ENCODE measurements around the gene ATP9A. TPM values are rescaled to one million over a fixed set of nuclear protein-coding genes. Genes with fewer than 3 reads are reported as not detected.

The ATP9A gene
- polyA plus RNA-seq, 3 donors: 0.04 TPM; not detected in 2

DNA sequence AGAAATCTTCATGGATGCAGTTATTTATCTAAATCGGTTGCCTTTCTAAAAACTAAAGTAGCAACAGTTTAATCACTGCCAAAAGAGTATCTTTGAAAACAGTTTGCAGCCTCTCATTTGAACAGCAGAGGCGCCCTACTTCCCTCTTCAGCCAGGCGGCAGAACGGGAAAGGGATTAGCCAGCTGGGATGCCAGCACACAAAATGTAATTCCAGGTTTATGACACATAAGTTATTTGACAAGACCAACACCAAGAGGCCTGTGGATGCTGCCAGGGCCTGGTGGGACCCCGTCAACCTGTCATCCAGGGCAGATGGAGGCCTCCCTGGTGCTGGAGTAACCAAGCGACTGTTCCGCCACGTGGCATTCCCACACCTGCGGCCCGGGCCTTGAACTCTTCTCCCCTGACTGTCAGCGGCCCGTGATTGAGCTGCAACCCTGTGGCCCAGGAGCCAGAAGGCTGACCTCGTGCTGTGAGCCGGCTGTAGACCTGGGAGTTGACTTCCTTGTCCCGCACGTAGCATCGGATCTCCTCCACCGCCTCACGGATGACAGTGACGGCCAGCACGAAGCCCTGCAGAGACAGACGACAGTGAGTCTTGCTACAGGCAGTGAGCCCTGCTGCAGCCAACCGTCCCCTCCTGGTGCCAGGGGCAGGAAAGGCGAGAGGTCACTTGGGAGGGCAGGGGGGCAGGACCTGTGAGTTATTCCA is 55.5 kb downstream of the ATP9A start:
- Histone ChIP-seq H3K36me3 (replicated peaks in 1 of 2; ENCODE audit: control insufficient read depth in 1 of 2, insufficient read depth in 2 of 2, low read length in 2 of 2) (no peaks in the 10 kb centered on the region), H3K27me3 (ENCODE audit: control insufficient read depth in 2 of 2, insufficient read depth in 2 of 2, low read length in 2 of 2) (no peaks in the 10 kb centered on the region), H3K4me1 (ENCODE audit: control insufficient read depth in 1 of 2, insufficient read depth in 2 of 2, low read length in 2 of 2) (no peaks in the 10 kb centered on the region), H3K9ac (ENCODE audit: insufficient read depth, low read length, poor library complexity, severe bottlenecking) (no peak overlapping the region), H4K20me1 (ENCODE audit: insufficient read depth, low read length) (no peaks in the 10 kb centered on the region), H3K4me2 (replicated peaks; ENCODE audit: extremely low read depth, low read length, poor library complexity, severe bottlenecking) (no peak overlapping the region), H2AFZ (ENCODE audit: insufficient read depth, low read depth, low read length, poor library complexity, severe bottlenecking) (no peak overlapping the region), H3K4me3 (replicated peaks in 1 of 3; ENCODE audit: low read depth in 2 of 3, low read length in 3 of 3) (no peak overlapping the region), H3K79me2 (ENCODE audit: insufficient read depth, low read length) (no peaks in the 10 kb centered on the region), H3K27ac (ENCODE audit: low read depth in 1 of 2, low read length in 2 of 2) (no peak overlapping the region), H3K9me3 (replicated peaks in 1 of 2; ENCODE audit: control insufficient read depth in 1 of 2, insufficient read depth in 1 of 2, low read length in 2 of 2) (no peaks in the 10 kb centered on the region)
- H3K4me3 Mint-ChIP-seq: no peak overlapping the region
- intact Hi-C loops (cut with micrococcal nuclease): no loop called here
- H3K27me3 Mint-ChIP-seq (ENCODE audit: low read depth in 3 of 3): peaks cover 0 to under 1% (median 0%) of the 10 kb centered on the region in 3 donors
- no peaks in the 10 kb centered on the region for H3K36me3 Mint-ChIP-seq
- no peak overlapping the region for H3K27ac Mint-ChIP-seq
- no peak for DNase-seq
- peaks cover 0 to under 1% (median 0%) of the 10 kb centered on the region in 7 donors for H3K9me3 Mint-ChIP-seq
- TF ChIP-seq CTCF (IDR thresholded peaks at IDR 0.05): no peak
- H3K4me1 Mint-ChIP-seq: no peaks in the 10 kb centered on the region
- 95% methylated on average over 22 of the region's 24 CpGs for WGBS (ENCODE audit: insufficient coverage)

DNA sequence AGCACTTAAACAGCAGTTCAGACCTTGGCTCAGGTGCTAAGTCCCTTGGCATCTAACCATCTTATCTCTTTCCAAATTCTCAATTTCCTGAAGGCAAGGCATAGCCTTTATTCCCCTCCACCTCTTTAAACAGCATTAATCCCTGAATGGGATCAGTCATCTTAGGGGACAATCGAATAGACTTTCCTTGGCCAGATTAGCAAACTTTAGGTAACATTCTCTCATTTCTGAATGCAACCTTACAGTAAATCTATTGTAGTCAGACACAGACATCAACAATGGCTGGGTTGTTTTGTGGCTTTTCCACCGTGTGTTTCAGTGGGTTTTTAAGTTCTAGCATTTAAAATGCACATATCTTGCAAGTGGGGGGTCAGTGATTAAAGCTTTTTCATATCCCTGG is 56.8 kb downstream of the ATP9A start:
- Mint-ChIP-seq H3K9me3 (peaks cover 0 to 2% (median 0%) of the 10 kb centered on the region in 7 donors), H3K27me3 (ENCODE audit: low read depth in 3 of 3) (no peaks in the 10 kb centered on the region), H3K36me3 (no peaks in the 10 kb centered on the region), H3K27ac (no peak overlapping the region), H3K4me1 (no peaks in the 10 kb centered on the region), H3K4me3 (no peak overlapping the region)
- Histone ChIP-seq H3K27me3 (ENCODE audit: control insufficient read depth in 2 of 2, insufficient read depth in 2 of 2, low read length in 2 of 2) (no peaks in the 10 kb centered on the region), H3K9me3 (replicated peaks in 1 of 2; ENCODE audit: control insufficient read depth in 1 of 2, insufficient read depth in 1 of 2, low read length in 2 of 2) (no peaks in the 10 kb centered on the region), H4K20me1 (ENCODE audit: insufficient read depth, low read length) (no peaks in the 10 kb centered on the region), H3K79me2 (ENCODE audit: insufficient read depth, low read length) (no peaks in the 10 kb centered on the region), H3K27ac (ENCODE audit: low read depth in 1 of 2, low read length in 2 of 2) (no peak overlapping the region), H3K4me2 (replicated peaks; ENCODE audit: extremely low read depth, low read length, poor library complexity, severe bottlenecking) (no peak overlapping the region), H3K36me3 (replicated peaks in 1 of 2; ENCODE audit: control insufficient read depth in 1 of 2, insufficient read depth in 2 of 2, low read length in 2 of 2) (no peaks in the 10 kb centered on the region), H2AFZ (ENCODE audit: insufficient read depth, low read depth, low read length, poor library complexity, severe bottlenecking) (no peak overlapping the region), H3K4me3 (replicated peaks in 1 of 3; ENCODE audit: low read depth in 2 of 3, low read length in 3 of 3) (no peak overlapping the region), H3K4me1 (ENCODE audit: control insufficient read depth in 1 of 2, insufficient read depth in 2 of 2, low read length in 2 of 2) (no peaks in the 10 kb centered on the region), H3K9ac (ENCODE audit: insufficient read depth, low read length, poor library complexity, severe bottlenecking) (no peak overlapping the region)
- TF ChIP-seq CTCF (IDR thresholded peaks at IDR 0.05): no peak
- DNase-seq: no peak
- intact Hi-C loops (cut with micrococcal nuclease): no loop called here
- WGBS (ENCODE audit: insufficient coverage): no CpG with 5 or more reads among the region's 2 CpGs
